Activated T-cell treated with anti-CD3 and anti-CD28 coated beads for 4 hours (primary cell): ENCODE results near the gene CCDC85B.

Source experiments
- DNase-seq: peaks from one replicate; pipeline ENCODE4 v3.0.0-alpha.2; 2020

Gene CCDC85B

GRCh38 chr11:65869643-65870306 lies 20.7 kb upstream of the CCDC85B start:
- DNase-seq = no peak

- DNase-seq = no peak
Measured at GRCh38 chr11:65870307-65870658, 20.2 kb upstream of the CCDC85B start.

GRCh38 chr11:65870706-65871681 lies 19.5 kb upstream of the CCDC85B start:
- no peak for DNase-seq

- DNase-seq = no peak
Measured at GRCh38 chr11:65871811-65872548, 18.5 kb upstream of the CCDC85B start.

DNA sequence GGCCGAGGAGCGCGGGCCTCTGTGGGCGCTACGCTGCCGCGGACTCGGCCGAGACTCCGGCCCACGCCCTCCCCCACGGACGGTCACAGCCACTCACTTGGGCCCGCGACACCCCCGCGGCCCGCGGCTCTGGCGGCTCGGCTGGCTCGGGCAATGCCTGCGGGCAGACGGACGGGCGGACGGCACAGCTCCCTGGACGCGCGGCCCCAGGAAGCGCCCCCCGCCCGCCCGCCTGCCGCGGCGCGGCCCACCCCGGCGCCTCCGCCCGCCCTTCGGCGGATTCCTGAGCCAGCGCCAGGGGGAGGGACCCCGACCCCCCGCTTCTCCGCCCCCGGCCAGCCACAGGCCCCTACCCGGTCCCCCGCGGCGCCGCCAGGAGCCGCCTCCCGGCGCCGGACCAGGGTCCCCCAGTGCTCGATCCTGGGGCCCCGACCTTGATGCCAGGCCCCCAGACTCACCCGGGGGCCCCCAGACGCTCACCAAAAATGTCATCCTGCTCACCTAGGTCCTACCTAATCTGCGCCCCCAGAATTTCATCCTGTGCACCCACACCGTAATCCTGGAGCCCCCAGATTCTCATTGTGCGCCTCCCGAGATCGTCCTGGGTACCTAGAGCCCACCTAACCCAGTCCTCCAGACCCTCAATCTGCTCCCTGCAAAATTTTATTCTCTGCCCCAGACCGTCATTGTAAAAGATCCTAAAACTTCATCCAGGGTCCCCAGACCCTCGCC lies 17.7 kb upstream of the CCDC85B start, which contains the start of gene EFEMP2:
Gene EFEMP2, minus strand, starts transcription at position 215 of the 732 bp plus-strand sequence. CDS start 446 bp downstream, outside the sequence.
- DNase-seq = no peak

DNA sequence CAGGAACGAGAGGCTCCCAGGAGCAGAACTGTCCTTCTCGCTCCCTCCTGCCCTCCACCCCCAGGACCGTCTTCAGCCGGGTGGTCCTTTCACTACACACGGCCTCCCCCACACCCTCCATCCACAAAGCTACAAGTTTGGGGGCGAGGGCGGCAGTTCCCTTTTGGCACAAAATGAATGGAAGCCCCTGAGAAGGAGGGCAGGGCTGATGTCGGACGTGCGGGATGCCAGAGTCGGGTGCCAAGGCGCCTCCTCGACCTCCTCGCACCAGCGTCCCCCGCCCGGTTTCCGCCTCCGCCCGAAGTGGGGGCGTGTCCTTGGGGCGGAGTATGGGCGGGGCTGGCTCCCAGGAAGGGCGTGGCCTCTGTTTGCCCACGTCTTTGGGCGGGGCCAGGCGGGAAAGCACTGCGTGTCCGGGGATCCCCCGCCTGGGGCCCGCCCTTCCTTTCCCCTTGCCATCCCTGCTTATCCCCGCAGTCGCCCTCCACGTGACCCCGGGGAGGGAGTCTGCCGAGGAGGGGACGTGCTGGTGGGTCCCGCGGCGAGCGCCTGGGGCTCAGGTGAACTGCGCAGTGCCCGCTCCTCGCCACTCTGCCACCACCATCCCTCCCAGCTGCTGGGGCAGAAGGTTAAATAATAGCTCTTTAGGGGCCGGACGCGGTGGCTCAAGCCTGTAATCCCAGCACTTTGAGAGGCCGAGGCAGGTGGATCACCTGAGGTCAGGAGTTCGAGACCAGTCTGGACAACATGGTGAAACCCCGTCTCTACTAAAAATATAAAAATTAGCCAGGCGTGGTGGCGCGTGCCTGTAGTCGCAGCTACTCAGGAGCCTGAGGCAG lies 16.9 kb upstream of the CCDC85B start:
- DNase-seq = peak; percentile 97

GRCh38 chr11:65879617-65880016 lies 10.9 kb upstream of the CCDC85B start, which contains the start of gene CTSW:
Gene CTSW, plus strand, starts transcription at chr11:65879837. Its CDS starts 18 bp downstream, at chr11:65879855.
- no peak for DNase-seq

DNA sequence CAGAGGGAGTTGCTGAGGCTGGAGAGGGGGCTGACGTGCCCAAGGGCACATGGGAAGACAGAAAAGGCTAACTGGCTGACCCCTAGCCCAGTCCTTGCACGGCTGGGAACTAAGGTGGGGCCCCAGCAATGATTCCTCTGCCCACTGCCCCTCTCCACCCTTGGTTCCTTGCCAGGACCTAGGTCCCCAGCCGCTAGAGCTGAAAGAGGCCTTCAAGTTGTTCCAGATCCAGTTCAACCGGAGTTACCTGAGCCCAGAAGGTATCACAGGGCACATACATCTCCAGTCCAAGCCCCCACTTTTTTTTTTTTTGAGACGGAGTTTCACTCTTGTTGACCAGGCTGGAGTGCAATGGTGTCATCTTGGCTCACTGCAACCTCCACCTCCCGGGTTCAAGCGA lies 10.4 kb upstream of the CCDC85B start:
- DNase-seq = no peak

DNA sequence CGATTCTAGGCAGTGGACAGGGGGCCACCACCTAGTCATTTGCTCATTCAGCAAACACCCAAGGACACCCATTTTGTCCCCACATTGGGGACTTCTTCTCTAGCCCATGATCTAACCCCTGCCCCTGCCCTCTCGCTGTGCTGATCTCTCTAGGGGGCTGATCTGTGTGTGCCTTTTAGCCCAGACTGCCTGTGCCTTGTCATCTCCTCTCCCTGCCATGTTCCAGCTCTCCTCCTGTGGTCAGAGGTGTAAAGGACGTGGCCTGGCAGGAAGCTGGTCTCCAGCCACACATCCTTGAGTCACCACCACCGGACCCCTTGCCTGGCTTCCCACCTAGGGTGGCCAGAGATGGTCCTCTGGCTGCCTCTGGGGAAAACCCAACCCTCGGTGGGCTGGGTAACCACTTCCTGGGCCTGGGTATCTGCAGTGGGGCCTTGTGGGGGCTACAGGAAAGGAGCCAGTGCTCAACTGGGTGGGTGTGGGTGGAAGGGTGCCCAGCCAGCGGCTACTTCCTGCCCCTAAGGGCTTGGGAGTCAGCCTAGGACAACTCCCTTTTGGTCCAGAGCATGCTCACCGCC lies 9.5 kb upstream of the CCDC85B start:
- DNase-seq = no peak

DNA sequence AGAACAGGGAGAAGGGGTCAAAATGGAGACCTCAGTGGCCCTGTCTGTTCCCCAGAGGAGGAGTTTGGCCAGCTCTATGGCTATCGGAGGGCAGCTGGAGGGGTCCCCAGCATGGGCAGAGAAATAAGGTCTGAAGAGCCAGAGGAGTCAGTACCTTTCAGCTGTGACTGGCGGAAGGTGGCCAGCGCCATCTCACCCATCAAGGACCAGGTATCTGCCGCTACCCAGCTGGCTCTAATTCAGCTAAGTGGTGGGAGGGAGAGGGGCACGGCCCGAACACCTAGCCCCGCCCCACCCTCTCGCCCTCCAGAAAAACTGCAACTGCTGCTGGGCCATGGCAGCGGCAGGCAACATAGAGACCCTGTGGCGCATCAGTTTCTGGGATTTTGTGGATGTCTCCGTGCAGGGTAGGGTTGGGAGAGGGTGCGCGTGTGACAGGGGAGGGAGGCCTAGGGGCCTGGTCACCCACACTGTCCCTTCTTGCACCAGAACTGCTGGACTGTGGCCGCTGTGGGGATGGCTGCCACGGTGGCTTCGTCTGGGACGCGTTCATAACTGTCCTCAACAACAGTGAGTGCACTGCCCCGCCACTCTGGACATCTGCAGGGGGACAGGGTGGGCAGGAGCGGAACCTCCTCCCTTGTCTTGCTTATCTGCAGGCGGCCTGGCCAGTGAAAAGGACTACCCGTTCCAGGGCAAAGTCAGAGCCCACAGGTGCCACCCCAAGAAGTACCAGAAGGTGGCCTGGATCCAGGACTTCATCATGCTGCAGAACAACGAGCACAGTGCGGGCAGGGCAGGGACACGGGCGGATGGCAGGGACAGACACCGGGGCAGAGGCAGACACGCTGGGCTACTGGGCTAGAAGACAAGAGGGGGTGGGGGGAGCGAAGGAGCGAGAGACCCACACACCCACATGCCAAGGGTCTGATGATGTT lies 8.1 kb upstream of the CCDC85B start:
- no peak for DNase-seq

- DNase-seq = no peak
Measured at GRCh38 chr11:65883058-65883761, 7.3 kb upstream of the CCDC85B start.

DNA sequence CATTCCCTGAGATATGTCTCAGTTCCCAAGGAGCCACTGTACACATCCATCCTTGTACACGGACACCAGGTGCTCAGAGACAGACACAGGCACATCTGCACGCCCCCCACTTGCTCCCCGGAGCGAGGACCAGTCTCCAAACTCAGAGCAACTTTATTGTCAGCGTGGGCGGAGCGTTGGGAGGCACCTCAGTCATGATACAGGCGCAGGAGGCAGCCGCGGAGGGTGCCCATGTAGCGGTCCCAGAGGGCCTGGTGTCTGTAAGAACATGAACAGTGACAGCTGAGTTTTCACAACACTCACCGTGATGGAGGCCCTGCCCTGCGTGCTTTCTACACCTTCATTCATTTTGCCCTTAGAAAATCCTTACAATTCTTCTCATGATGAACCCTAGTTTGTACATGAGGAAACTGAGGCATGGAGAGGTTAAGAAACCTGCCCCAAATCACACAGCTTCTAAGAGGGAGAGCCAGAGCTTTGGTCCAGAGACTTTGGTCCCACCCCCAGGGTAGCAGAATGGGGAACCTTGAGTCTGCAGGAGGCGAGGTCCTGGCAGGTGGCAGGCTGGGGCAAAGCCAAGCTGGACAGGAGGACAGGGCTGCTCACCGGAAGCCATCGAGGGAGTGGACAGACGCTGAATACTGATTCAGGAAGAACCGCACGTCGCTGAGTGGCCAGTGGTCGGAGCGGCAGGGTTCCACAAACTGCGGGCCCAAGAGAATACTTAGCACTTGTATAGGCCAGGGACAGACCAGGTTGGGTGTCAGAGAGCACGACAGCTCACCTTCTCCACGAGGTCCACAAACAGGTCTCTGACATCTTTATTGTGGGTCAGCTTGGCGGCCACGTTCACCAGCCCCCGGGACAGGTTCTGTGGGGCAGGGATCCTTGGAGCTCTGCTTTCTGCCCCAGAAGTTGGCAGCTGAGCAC lies 6.4 kb upstream of the CCDC85B start:
- DNase-seq = no peak

- DNase-seq = peak; percentile 73
Measured at GRCh38 chr11:65884716-65885092, 5.8 kb upstream of the CCDC85B start.

- no peak for DNase-seq
Measured at GRCh38 chr11:65885231-65885630, 5.2 kb upstream of the CCDC85B start.

- no peak for DNase-seq
Measured at GRCh38 chr11:65885808-65886536, 4.5 kb upstream of the CCDC85B start.

GRCh38 chr11:65886826-65887722 lies 3.4 kb upstream of the CCDC85B start:
- no peak for DNase-seq
